Activated B cell treated with CpG ODN at 0.5 μM for 24 hours (primary cell): ENCODE data around the gene PARVG. TPM values are rescaled to one million over a fixed set of nuclear protein-coding genes. Genes with fewer than 3 reads are reported as not detected.

ENCODE experiments used
- ATAC-seq: fragments of 200-7000 bp; cut with Tn5 transposase; one replicate; pipeline ENCODE4 v1.10.0; 2021; ENCODE audit warnings: low read depth, mild to moderate bottlenecking, moderate library complexity
- CTCF ChIA-PET: fragments of 350-600 bp; sonication (Branson Sonifier 250); formaldehyde crosslinking; loops from one replicate; lab custom pipeline; 2021; ENCODE audit warnings: antibody characterized with exemption; lab: Charles Lee
- POLR2A ChIA-PET: fragments of 350-600 bp; sonication (Branson Sonifier 250); formaldehyde crosslinking; loops from one replicate; lab custom pipeline; 2021; ENCODE audit warnings: antibody characterized with exemption; lab: Charles Lee
- DNase-seq: peaks from one replicate; pipeline ENCODE4 v3.0.0; 2022
- H3K27ac Mint-ChIP-seq: one replicate; pipeline ENCODE4 v1.8.0; 2020; ENCODE audit warnings: mixed read lengths
- H3K27me3 Mint-ChIP-seq: one replicate; pipeline ENCODE4 v1.8.0; 2021; ENCODE audit warnings: mixed read lengths
- H3K36me3 Mint-ChIP-seq: one replicate; pipeline ENCODE4 v1.8.0; 2021; ENCODE audit warnings: low read depth, mixed read lengths
- H3K4me1 Mint-ChIP-seq: one replicate; pipeline ENCODE4 v1.8.0; 2021; ENCODE audit warnings: mixed read lengths
- H3K4me3 Mint-ChIP-seq: one replicate; pipeline ENCODE4 v1.8.0; 2020; ENCODE audit warnings: mild to moderate bottlenecking, mixed read lengths
- H3K9me3 Mint-ChIP-seq: one replicate; pipeline ENCODE4 v1.8.0; 2020; ENCODE audit warnings: mixed read lengths
- intact Hi-C: fragments of 100-400 bp; cut with micrococcal nuclease; formaldehyde crosslinking; loops from one replicate; pipeline ENCODE4 v1.15.1; 2024
- total RNA-seq: library from RNA; stranded (reverse); gene quantifications from 2 replicates; pipeline ENCODE4 v1.2.3, GENCODE V29; 2022
- TF ChIP-seq, protein P1 (sequence below): fragments of 200-600 bp; IDR thresholded peaks from one replicate; pipeline ENCODE4 v1.8.0; 2022; ENCODE audit warnings: antibody characterized with exemption, mild to moderate bottlenecking

Gene PARVG
- total RNA-seq, 1 donor from 2014 or later = 96.1 TPM

DNA sequence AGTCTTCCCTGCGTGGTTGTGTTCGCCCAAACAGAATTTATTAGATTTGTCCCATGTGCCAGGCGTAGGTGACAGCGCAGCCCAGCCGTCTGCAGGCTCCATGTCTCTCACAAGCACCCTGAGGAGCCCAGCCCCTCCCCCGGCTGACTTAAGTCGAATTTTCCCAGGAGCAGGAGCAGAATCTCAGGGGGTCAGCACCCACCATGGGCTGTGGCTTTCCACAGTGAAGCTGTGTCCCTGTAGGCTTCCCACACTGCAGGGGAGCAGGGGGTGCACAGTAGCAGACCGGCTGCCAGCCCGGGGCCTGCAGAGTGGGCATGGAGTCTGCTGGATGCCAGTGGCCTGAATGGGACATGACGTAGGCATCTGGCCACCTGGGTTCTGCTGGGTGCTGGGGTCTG is 16.0 kb downstream of the PARVG start:
- ATAC-seq (no peak), DNase-seq (no peak)
- TF ChIP-seq, protein P1, sequence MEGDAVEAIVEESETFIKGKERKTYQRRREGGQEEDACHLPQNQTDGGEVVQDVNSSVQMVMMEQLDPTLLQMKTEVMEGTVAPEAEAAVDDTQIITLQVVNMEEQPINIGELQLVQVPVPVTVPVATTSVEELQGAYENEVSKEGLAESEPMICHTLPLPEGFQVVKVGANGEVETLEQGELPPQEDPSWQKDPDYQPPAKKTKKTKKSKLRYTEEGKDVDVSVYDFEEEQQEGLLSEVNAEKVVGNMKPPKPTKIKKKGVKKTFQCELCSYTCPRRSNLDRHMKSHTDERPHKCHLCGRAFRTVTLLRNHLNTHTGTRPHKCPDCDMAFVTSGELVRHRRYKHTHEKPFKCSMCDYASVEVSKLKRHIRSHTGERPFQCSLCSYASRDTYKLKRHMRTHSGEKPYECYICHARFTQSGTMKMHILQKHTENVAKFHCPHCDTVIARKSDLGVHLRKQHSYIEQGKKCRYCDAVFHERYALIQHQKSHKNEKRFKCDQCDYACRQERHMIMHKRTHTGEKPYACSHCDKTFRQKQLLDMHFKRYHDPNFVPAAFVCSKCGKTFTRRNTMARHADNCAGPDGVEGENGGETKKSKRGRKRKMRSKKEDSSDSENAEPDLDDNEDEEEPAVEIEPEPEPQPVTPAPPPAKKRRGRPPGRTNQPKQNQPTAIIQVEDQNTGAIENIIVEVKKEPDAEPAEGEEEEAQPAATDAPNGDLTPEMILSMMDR = no peak
- Mint-ChIP-seq H3K4me1 (peaks cover 27% of the 10 kb centered on the region), H3K27ac (no peak overlapping the region), H3K36me3 (peaks cover 73% of the 10 kb centered on the region), H3K9me3 (no peaks in the 10 kb centered on the region), H3K27me3 (no peaks in the 10 kb centered on the region), H3K4me3 (no peak overlapping the region)
- POLR2A ChIA-PET = no interaction called here
- CTCF ChIA-PET = no interaction called here
- intact Hi-C loops = no loop called here

DNA sequence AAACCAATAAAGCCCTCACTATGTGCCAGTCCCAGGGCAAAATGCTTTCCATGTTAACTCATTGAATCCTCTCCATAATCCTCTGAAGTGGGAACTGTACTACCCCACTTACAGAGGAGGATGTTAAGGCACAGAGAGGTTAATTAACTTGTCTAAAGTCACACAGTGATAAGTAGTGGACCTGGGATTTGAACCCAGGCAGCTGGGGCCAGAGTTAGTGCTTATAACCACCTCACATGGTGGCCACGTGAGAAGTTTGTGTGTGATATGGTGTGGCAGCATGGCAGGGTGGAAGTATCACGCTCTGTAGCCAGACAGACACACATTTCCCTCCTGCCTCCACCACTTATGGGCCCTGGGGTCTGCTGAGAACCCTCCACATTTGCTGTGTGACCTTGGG is 16.5 kb downstream of the PARVG start:
- intact Hi-C loops = no loop called here
- DNase-seq (no peak), ATAC-seq (no peak)
- H3K4me3 Mint-ChIP-seq = no peak overlapping the region
- H3K4me1 Mint-ChIP-seq = peaks cover 25% of the 10 kb centered on the region
- CTCF ChIA-PET = no interaction called here
- H3K36me3 Mint-ChIP-seq = peaks cover 78% of the 10 kb centered on the region
- POLR2A ChIA-PET = no interaction called here
- H3K27ac Mint-ChIP-seq = no peak overlapping the region
- TF ChIP-seq, protein P1 = no peak
- H3K9me3 Mint-ChIP-seq = no peaks in the 10 kb centered on the region
- no peaks in the 10 kb centered on the region for H3K27me3 Mint-ChIP-seq

DNA sequence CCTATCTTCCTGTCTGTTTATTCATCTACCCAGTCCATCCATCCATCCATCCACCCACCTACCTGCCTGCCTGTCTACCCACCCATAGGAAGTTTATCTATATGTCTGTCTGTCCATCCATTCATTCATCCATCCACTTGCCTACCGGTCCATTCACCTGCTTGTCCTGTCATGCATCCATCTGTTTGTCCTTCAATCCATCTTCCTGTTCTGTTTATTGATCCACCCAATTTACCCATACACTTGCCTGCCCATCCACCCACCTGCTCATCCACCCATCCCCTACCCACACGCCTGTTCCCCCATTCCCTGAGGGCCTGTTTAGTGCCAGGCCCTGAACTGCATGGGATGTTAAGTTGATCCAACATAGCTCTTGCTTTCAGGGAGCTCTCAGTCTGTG is 18.4 kb downstream of the PARVG start:
- DNase-seq (no peak), ATAC-seq (no peak)
- intact Hi-C loops = no loop called here
- Mint-ChIP-seq H3K4me3 (no peak overlapping the region), H3K36me3 (peaks cover 77% of the 10 kb centered on the region), H3K27me3 (no peaks in the 10 kb centered on the region), H3K4me1 (peaks cover 19% of the 10 kb centered on the region), H3K27ac (no peak overlapping the region), H3K9me3 (no peaks in the 10 kb centered on the region)
- TF ChIP-seq, protein P1 = no peak
- CTCF ChIA-PET = no interaction called here
- POLR2A ChIA-PET = no interaction called here

DNA sequence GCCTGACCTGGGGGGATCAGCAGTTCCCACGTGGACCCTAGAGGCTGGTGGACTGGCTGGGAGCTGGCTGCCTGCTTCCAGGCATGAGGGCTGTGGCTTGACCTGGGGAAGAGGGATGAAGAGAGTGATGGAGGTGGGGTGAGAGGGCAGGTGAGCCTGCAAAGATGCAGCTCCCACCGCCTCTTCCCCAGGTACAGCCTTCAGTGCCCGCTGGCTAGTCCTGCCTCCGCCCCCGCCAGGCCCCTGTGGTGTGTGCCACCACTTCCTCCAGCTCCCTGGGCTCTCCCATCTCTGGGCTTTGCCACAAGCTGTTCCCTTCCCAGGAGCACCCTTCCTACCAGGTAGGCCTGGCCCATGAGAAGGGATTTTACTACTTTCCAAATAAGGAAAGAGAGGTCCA is 19.1 kb downstream of the PARVG start:
- Mint-ChIP-seq H3K9me3 (no peaks in the 10 kb centered on the region), H3K4me3 (no peak overlapping the region), H3K4me1 (peaks cover 19% of the 10 kb centered on the region), H3K27ac (no peak overlapping the region), H3K27me3 (no peaks in the 10 kb centered on the region), H3K36me3 (peaks cover 75% of the 10 kb centered on the region)
- TF ChIP-seq, protein P1 = no peak
- ATAC-seq (no peak), DNase-seq (no peak)
- ChIA-PET CTCF (no interaction called here), POLR2A (no interaction called here)
- intact Hi-C loops = no loop called here

DNA sequence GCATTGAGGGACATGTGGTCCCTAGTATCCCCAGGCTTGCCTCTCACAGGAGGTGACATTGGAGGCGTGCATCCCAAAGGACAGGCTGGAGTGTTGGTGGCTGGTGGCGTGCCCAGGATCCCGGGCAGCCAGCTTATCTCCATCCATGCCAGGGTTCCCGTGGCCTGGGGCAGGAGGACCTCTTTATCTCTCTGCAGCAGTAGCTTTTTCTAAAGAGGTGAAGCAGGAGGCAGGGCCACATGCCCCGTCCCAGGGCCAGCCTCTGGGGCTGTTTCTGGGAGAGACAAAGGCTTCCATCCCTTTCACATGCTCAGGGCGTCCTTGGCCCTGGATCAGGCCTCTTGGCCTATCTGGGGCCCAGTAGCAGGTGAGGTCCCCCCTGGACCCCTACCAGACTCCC is 19.7 kb downstream of the PARVG start:
- no peak overlapping the region for H3K4me3 Mint-ChIP-seq
- H3K9me3 Mint-ChIP-seq = no peaks in the 10 kb centered on the region
- no peaks in the 10 kb centered on the region for H3K27me3 Mint-ChIP-seq
- intact Hi-C loops = no loop called here
- CTCF ChIA-PET = no interaction called here
- TF ChIP-seq, protein P1 = no peak
- ATAC-seq (no peak), DNase-seq (no peak)
- POLR2A ChIA-PET = no interaction called here
- peaks cover 19% of the 10 kb centered on the region for H3K4me1 Mint-ChIP-seq
- H3K36me3 Mint-ChIP-seq = peaks cover 74% of the 10 kb centered on the region
- no peak overlapping the region for H3K27ac Mint-ChIP-seq
